Thoracic aorta (tissue), 2 donors: ENCODE results near the gene LGALS3BP. TPM values are rescaled to one million over a fixed set of nuclear protein-coding genes. Genes with fewer than 3 reads are reported as not detected.

Experiments
- ATAC-seq: fragments of 150-250 bp; one replicate; pipeline ENCODE4 v1.8.0; 2017; ENCODE audit warnings: low read depth; ENCODE audit not compliant: insufficient number of reproducible peaks, low FRiP score
- DNase-seq: peaks from one replicate; pipeline ENCODE4 v3.0.0-alpha.2; 2020; ENCODE audit warnings: low spot score
- H3K27ac ChIP-seq, 2 donors: fragments of 200-600 bp; sonication (generic); 1 replicate in 1 of 2; 2 replicates in 1 of 2; pipeline ENCODE4 v1.5.1; 2016; ENCODE audit warnings: mild to moderate bottlenecking in 2 of 2, moderate library complexity in 2 of 2
- H3K27me3 ChIP-seq: fragments of 200-600 bp; sonication (generic); replicated peaks from 2 replicates; pipeline ENCODE4 v1.6.0; 2016; ENCODE audit warnings: mild to moderate bottlenecking; ENCODE audit not compliant: insufficient read depth
- H3K36me3 ChIP-seq: fragments of 200-600 bp; sonication (generic); one replicate; pipeline ENCODE4 v1.5.1; 2016
- H3K4me1 ChIP-seq, 2 donors: fragments of 200-600 bp; sonication (generic); 1 replicate in 1 of 2; 2 replicates in 1 of 2; pipeline versions ENCODE4 v1.5.1 to v1.6.0; 2016; ENCODE audit warnings: low read depth in 2 of 2, mild to moderate bottlenecking in 1 of 2; ENCODE audit not compliant: control insufficient read depth in 1 of 2
- H3K4me3 ChIP-seq: fragments of 200-600 bp; sonication (generic); 2 replicates; pipeline ENCODE4 v1.5.1; 2016; ENCODE audit warnings: mild to moderate bottlenecking
- H3K9me3 ChIP-seq: fragments of 200-600 bp; sonication (generic); 2 replicates; pipeline ENCODE4 v1.5.1; 2016
- total RNA-seq, 2 donors: library from RNA; depleted of rRNA; stranded (reverse); fragments of >200 nt; gene quantifications; one replicate each; pipeline versions ENCODE4 v1.1.0 to v1.2.3, GENCODE V29; 2016
- TF ChIP-seq, protein P1 (sequence below): fragments of 200-600 bp; sonication (generic); IDR thresholded peaks from one replicate; pipeline ENCODE4 v1.5.1; 2019; ENCODE audit warnings: antibody characterized with exemption

The LGALS3BP gene
- total RNA-seq, 2 donors from 2014 or later: 205 to 308 TPM

DNA sequence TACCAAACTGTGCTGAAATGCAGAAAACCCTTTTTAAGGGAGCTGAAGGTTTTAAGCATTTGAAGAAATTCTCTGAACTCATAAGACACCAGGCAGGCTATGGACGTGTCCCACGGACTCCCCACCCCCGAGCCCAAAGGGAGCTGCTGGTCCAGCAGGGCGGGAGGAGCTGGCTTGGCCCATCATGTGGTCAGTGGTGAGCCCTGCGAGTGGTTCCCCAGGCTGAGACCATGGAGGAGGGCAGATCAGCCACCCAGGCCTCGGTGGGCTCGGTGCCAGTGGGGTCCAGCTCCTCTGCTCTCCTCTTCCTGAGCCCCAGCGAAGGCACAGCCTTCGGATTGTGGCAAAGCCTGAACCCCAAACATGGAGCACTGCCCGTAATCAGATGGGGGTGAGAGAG lies 27.0 kb downstream of the LGALS3BP start:
- Histone ChIP-seq H3K4me3 (no peak overlapping the region), H3K27me3 (no peaks in the 10 kb centered on the region), H3K36me3 (no peaks in the 10 kb centered on the region), H3K27ac (no peak overlapping the region), H3K4me1 (no peaks in the 10 kb centered on the region), H3K9me3 (peaks cover 6% of the 10 kb centered on the region)
- TF ChIP-seq, protein P1, sequence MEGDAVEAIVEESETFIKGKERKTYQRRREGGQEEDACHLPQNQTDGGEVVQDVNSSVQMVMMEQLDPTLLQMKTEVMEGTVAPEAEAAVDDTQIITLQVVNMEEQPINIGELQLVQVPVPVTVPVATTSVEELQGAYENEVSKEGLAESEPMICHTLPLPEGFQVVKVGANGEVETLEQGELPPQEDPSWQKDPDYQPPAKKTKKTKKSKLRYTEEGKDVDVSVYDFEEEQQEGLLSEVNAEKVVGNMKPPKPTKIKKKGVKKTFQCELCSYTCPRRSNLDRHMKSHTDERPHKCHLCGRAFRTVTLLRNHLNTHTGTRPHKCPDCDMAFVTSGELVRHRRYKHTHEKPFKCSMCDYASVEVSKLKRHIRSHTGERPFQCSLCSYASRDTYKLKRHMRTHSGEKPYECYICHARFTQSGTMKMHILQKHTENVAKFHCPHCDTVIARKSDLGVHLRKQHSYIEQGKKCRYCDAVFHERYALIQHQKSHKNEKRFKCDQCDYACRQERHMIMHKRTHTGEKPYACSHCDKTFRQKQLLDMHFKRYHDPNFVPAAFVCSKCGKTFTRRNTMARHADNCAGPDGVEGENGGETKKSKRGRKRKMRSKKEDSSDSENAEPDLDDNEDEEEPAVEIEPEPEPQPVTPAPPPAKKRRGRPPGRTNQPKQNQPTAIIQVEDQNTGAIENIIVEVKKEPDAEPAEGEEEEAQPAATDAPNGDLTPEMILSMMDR: no peak
- ATAC-seq (no peak), DNase-seq (no peak)

DNA sequence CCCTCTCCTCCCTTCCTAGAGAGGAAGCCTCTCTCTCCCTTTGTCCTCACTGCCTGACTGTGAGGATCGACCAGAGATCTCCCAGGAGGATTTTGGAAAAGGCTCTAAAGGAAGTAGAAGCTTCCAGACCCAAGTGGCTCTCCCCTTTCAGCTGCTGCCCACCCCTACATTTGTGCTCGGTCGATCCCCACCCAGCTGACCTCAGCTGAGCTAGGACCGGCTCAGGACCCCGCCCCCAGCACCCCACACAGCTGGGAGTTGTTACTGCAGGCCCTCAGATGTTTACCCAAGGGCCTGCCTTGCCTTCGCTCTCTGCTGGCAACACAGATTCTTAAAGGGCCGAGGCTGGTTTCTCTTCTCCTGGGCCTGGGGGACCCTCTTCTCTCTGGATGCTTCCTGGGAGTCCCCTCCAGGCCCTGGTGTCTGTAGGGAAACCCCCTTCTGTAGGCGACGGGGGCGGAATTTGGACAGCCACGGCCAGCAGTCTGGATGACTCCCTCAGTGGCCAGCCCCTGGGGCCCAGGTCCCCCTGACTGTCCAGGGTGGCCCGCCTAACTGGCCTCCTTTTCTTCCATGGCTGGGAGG lies 27.7 kb downstream of the LGALS3BP start:
- no peak for DNase-seq
- Histone ChIP-seq H3K4me1 (no peaks in the 10 kb centered on the region), H3K27me3 (no peaks in the 10 kb centered on the region), H3K4me3 (no peak overlapping the region), H3K9me3 (peaks cover 6% of the 10 kb centered on the region), H3K36me3 (no peaks in the 10 kb centered on the region), H3K27ac (no peak overlapping the region)
- ATAC-seq: no peak
- TF ChIP-seq, protein P1: no peak

DNA sequence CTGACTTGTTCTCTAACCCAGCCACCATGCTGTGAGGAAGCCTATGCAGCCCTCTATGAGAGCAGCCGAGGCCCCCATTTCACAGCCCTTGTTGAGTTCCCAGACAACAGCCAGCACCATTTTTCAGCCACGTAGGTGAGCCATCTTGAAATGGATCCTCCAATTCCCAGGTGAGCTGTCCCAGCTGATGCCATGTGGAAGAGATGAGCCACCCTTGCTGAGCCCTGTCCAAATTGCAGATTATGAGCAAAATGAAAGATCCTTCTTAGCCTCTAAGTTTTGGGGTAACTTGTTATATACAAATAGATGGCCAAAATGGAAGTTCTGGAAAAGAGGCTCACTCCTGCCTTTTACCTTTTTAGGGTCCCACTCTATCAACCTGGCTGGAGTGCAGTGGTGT lies 28.9 kb downstream of the LGALS3BP start:
- TF ChIP-seq, protein P1: no peak
- Histone ChIP-seq H3K4me1 (no peaks in the 10 kb centered on the region), H3K27me3 (no peaks in the 10 kb centered on the region), H3K9me3 (peaks cover 6% of the 10 kb centered on the region), H3K4me3 (no peak overlapping the region), H3K36me3 (no peaks in the 10 kb centered on the region), H3K27ac (no peak overlapping the region)
- ATAC-seq: no peak
- no peak for DNase-seq

DNA sequence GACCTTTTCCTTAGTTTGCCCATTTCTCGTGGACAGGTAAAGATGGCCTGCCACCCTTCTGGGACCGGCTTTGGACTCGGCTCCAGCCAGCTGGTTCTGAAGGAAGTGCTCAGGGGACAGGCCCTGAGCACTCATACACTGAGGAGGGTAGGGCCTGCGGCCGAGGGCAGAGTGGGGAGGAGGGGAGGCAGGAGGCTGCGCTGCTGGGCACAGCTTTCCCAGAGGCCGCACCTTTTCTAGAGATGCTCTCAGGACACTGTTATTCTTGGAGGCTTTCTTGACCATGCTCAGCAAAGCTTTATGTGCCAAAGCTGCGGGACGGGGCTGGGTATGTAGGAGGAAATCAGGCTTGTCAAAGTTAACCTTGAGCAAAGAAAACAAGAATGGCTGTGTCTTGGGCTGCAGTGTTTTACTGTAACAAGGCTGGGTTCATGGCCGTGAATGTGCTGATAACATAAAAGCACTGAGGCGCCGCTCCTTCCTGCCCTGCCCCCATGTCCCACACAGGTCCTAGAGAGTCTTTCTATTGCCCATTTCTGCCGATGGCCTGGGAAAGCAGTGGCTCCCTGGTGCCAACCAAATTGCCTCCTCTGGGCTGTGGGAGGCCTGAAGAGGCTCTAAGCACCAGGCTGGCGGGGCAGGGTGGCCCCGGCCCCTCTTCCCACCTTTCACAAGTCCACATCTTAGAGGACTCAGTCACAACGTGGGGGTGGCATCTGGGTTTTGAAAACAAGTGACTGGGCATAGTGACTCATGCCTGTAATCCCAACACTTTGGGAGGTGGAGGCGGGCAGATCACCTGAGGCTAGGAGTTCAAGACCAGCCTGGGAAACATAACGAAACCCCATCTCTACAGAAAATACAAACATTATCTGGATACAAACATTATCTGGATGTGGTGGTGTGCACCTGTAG lies 32.2 kb downstream of the LGALS3BP start:
- H3K27ac ChIP-seq: no peak overlapping the region
- no peak overlapping the region for H3K4me3 ChIP-seq
- TF ChIP-seq, protein P1: no peak
- H3K9me3 ChIP-seq: peaks cover 6% of the 10 kb centered on the region
- ATAC-seq (no peak), DNase-seq (no peak)
- no peaks in the 10 kb centered on the region for H3K36me3 ChIP-seq
- H3K27me3 ChIP-seq: no peaks in the 10 kb centered on the region
- no peaks in the 10 kb centered on the region for H3K4me1 ChIP-seq

DNA sequence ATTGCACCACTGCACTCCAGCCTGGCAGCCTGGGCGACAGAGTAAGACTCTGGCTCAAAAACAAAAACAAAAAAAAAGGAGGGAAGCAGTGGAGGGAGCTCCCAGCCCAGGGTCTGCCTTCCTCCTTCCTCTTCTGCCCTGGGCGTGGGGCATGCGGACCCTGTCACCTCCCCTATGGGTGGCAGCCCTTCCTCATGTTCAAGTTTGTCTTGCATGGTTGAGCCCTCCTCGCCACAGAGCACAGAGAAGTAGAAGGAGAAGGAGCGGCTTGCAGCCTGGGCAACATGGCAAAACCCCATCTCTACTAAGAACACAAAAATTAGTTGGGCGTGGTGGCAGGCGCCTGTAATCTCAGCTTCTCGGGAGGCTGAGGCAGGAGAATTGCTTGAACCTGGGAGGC lies 33.1 kb downstream of the LGALS3BP start:
- H3K27ac ChIP-seq: no peak overlapping the region
- H3K4me1 ChIP-seq: no peaks in the 10 kb centered on the region
- ATAC-seq (no peak), DNase-seq (no peak)
- TF ChIP-seq, protein P1: no peak
- H3K27me3 ChIP-seq: no peaks in the 10 kb centered on the region
- H3K9me3 ChIP-seq: peaks cover 6% of the 10 kb centered on the region
- H3K36me3 ChIP-seq: no peaks in the 10 kb centered on the region
- no peak overlapping the region for H3K4me3 ChIP-seq
